Lower lobe of right lung (tissue), 2 donors: ENCODE measurements around the gene DENND6B. TPM values are rescaled to one million over a fixed set of nuclear protein-coding genes. Genes with fewer than 3 reads are reported as not detected.

Source experiments
- ATAC-seq, 2 donors: fragments of 200-7000 bp; cut with Tn5 transposase; one replicate each; pipeline ENCODE4 v1.9.1; 2020 to 2022; ENCODE audit warnings: mild to moderate bottlenecking in 2 of 2, moderate library complexity in 2 of 2
- DNase-seq: peaks from one replicate; pipeline ENCODE4 v3.0.0-alpha.2; 2020
- H3K27ac ChIP-seq: fragments of 200-600 bp; one replicate; pipeline ENCODE4 v1.8.0; 2022
- H3K27me3 ChIP-seq: fragments of 200-600 bp; one replicate; pipeline ENCODE4 v1.8.0; 2022; ENCODE audit warnings: low read depth
- H3K36me3 ChIP-seq: fragments of 200-600 bp; one replicate; pipeline ENCODE4 v1.8.0; 2022; ENCODE audit warnings: mild to moderate bottlenecking
- H3K4me1 ChIP-seq: fragments of 200-600 bp; one replicate; pipeline ENCODE4 v1.8.0; 2022
- H3K4me3 ChIP-seq: fragments of 200-600 bp; one replicate; pipeline ENCODE4 v1.8.0; 2022; ENCODE audit warnings: mild to moderate bottlenecking
- H3K9me3 ChIP-seq: fragments of 200-600 bp; one replicate; pipeline ENCODE4 v1.8.0; 2022
- CTCF ChIP-seq: fragments of 200-600 bp; IDR thresholded peaks from one replicate; pipeline ENCODE4 v1.8.0; 2022; ENCODE audit warnings: antibody characterized with exemption, mild to moderate bottlenecking
- intact Hi-C: fragments of 100-400 bp; cut with DNase I; formaldehyde crosslinking; loops from one replicate; pipeline ENCODE4 v1.11.0; 2022
- total RNA-seq: library from RNA; stranded (reverse); fragmentation: NEBNext Ultra II Directional; extraction: Animal tissue kit (Norgen Biotek cat#: 25700); gene quantifications from one replicate; pipeline ENCODE4 v1.2.1, GENCODE V29; 2021
- donor health status: DM: no; HTN: yes; CAD: no; lungs with severe emphysema.

The DENND6B gene
- total RNA-seq, 1 donor from 2014 or later, result 14.4 TPM

DNA sequence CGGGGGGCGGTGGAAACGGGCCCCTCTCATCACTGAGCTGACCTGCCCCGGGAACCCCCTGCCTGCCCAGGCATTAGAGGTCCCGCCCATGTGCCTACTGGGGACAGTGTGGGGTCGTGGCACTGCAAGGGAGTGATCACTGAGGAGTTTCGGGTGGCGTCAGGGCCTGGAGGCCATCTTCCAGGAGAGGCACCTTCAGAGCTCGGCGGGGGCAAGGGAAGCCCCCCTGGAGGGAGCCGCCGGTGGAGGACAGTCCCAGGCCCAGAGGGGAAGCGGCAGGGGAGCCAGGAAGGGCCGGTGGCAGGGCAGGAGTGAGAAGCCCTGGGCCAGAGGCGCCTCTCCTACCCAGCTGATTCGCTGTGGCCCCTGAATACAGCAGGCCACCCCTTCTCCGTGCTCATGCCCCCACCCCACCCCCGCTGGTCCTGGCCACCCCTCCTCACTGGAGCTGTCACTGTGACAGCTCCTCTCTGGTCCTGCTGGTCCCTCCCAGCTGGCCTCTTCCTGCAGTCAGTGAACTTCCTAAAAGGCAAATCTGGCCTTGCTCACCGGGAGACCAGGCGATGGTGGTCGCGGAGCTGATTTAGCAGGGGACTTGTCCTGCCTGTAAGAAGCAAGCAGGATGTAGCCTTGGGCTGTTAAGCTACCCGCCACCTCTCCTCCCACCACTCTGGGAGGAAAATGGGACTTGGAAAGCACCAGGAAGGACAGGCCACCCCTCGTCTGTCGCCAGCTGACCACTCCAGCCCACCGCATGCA lies 54.6 kb downstream of the DENND6B start:
- intact Hi-C loops, result loop anchor here (10.0 kb wide), 1 partner anchor 53 kb away; the partner anchor contains the start of gene DENND6B
- H3K9me3 ChIP-seq, result no peaks in the 10 kb centered on the region
- ATAC-seq, result no peak
- peaks cover 50% of the 10 kb centered on the region for H3K4me1 ChIP-seq
- H3K27ac ChIP-seq, result no peak overlapping the region
- H3K36me3 ChIP-seq, result peaks cover 22% of the 10 kb centered on the region
- H3K4me3 ChIP-seq, result peak overlapping the region; percentile 62
- TF ChIP-seq CTCF, result no peak
- no peak for DNase-seq
- no peaks in the 10 kb centered on the region for H3K27me3 ChIP-seq

DNA sequence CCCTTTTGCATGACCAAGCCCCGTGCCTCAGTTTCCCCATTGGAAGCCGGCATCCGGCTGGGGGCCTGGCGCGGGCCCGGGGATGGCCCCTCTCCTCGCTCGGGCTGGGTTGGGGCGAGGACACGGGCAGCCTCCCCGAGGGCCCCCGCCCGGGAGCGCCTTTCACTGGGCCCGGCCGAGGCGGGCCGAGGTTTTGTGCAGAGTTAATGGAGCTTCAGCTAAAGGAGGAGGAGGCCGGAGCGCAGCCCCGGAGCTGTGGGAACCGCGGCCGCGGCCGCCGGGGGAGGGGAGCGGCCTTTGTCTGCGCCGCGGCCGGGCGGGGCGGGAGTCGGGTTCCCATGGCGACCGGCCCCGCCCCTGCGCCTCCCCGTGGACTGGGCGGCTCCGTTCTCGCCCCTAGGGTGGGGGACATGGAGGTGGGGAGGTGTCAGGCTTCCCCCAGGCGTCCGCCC lies 55.3 kb downstream of the DENND6B start:
- intact Hi-C loops, result loop anchor here (10.0 kb wide), 1 partner anchor 53 kb away; the partner anchor contains the start of gene DENND6B
- H3K9me3 ChIP-seq, result no peaks in the 10 kb centered on the region
- peak; percentile 36 to 52 for ATAC-seq
- no peak for DNase-seq
- H3K27ac ChIP-seq, result peak overlapping the region; percentile 64
- H3K4me1 ChIP-seq, result peaks cover 49% of the 10 kb centered on the region
- peak overlapping the region; percentile 62 for H3K4me3 ChIP-seq
- peaks cover 3% of the 10 kb centered on the region for H3K27me3 ChIP-seq
- peak; percentile 8 for TF ChIP-seq CTCF
- peaks cover 16% of the 10 kb centered on the region for H3K36me3 ChIP-seq

GRCh38 chr22:50270666-50271394 lies 56.0 kb downstream of the DENND6B start:
- Histone ChIP-seq H3K36me3 (peaks cover 16% of the 10 kb centered on the region), H3K4me1 (peaks cover 45% of the 10 kb centered on the region), H3K9me3 (no peaks in the 10 kb centered on the region), H3K27ac (peak overlapping the region; percentile 64), H3K4me3 (peak overlapping the region; percentile 62), H3K27me3 (peaks cover 5% of the 10 kb centered on the region)
- intact Hi-C loops, result loop anchor here (10.0 kb wide), 1 partner anchor 54 kb away; the partner anchor contains the start of gene DENND6B
- ATAC-seq (peak; percentile 69 to 72), DNase-seq (peak; percentile 83)
- TF ChIP-seq CTCF, result no peak

- H3K27me3 ChIP-seq, result peaks cover 5% of the 10 kb centered on the region
- DNase-seq, result no peak
Observed at GRCh38 chr22:50269970-50270665, 56.7 kb downstream of the DENND6B start, which contains the start of gene MAPK11. Gene MAPK11 (minus strand): TSS chr22:50270380. CDS start chr22:50270292, 88 bp downstream.

More at GRCh38 chr22:50269970-50270665, 56.7 kb downstream of the DENND6B start, which contains the start of gene MAPK11:
- Histone ChIP-seq H3K9me3 (no peaks in the 10 kb centered on the region), H3K4me3 (peak within 1 kb of the TSS; percentile 62), H3K4me1 (peaks cover 45% of the 10 kb centered on the region), H3K27ac (peak within 1 kb of the TSS; percentile 64), H3K36me3 (peaks cover 9% of the 10 kb centered on the region)
- ATAC-seq, result peak; percentile 12 to 31
- TF ChIP-seq CTCF, result no peak
- intact Hi-C loops, result loop anchor here (10.0 kb wide), 1 partner anchor 55 kb away; the partner anchor contains the start of gene DENND6B
